ENCODE results near the gene ACADVL. TPM values are rescaled to one million over a fixed set of nuclear protein-coding genes. Genes with fewer than 3 reads are reported as not detected.

The ACADVL gene
- total RNA-seq: 209 and 256 TPM in 2 replicates

GRCh38 chr17:7219812-7220592 is at the start of gene ACADVL, which contains the start of gene DLG4:
TSS of gene ACADVL (plus strand) at chr17:7219938. CDS start at chr17:7219985, 47 bp downstream.
TSS of gene DLG4 (minus strand) at chr17:7219836.

GRCh38 chr17:7179317-7180254 is 40.2 kb upstream of the ACADVL start, which contains the start of gene ASGR1:
TSS of gene ASGR1 (minus strand) at chr17:7179370. CDS start at chr17:7178563, 807 bp downstream.

GRCh38 chr17:7234083-7234951 is 14.6 kb downstream of the ACADVL start, which contains the start of gene DVL2:
TSS of gene DVL2 (minus strand) at chr17:7234517. CDS start at chr17:7234262, 255 bp downstream.

GRCh38 chr17:7239091-7240027 is 19.6 kb downstream of the ACADVL start, which contains the start of gene PHF23:
TSS of gene PHF23 (minus strand) at chr17:7239457. CDS start at chr17:7239279, 178 bp downstream.

GRCh38 chr17:7241783-7242716 is 22.3 kb downstream of the ACADVL start, which contains the start of gene GABARAP:
TSS of gene GABARAP (minus strand) at chr17:7242449. CDS start at chr17:7242330, 119 bp downstream.

GRCh38 chr17:7251661-7252175 is 32.0 kb downstream of the ACADVL start, which contains the start of gene CTDNEP1:
TSS of gene CTDNEP1 (minus strand) at chr17:7251734. CDS start at chr17:7251296, 438 bp downstream.

GRCh38 chr17:7252176-7253043 is 32.7 kb downstream of the ACADVL start, which contains the start of gene ELP5:
TSS of gene ELP5 (plus strand) at chr17:7252215. CDS start at chr17:7252551, 336 bp downstream.

GRCh38 chr17:7262192-7262934 is 42.6 kb downstream of the ACADVL start, which contains the start of gene CLDN7:
TSS of gene CLDN7 (minus strand) at chr17:7262478. CDS start at chr17:7262043, 435 bp downstream.

Other genes starting within 250 kb of the ACADVL start
- gene ALOX12, start 223.9 kb upstream of the ACADVL start, total RNA-seq: not detected in 2 replicates
- gene RNASEK, start 207.3 kb upstream of the ACADVL start, total RNA-seq: 32.4 and 46.7 TPM in 2 replicates
- under 0.01 TPM in 1 of 2 replicates, not detected in the other for gene BCL6B, start 196.9 kb upstream of the ACADVL start, total RNA-seq
- gene SLC16A13, start 183.9 kb upstream of the ACADVL start, total RNA-seq: 0.59 and 1.2 TPM in 2 replicates
- 0.30 TPM in 1 of 2 replicates, not detected in the other for gene SLC16A11, start 175.8 kb upstream of the ACADVL start, total RNA-seq
- gene CLEC10A, start 139.7 kb upstream of the ACADVL start, total RNA-seq: not detected in 2 replicates
- gene ASGR2, start 105.1 kb upstream of the ACADVL start, total RNA-seq: not detected in 2 replicates
- gene ASGR1, start 40.6 kb upstream of the ACADVL start, total RNA-seq: 1.1 and 1.2 TPM in 2 replicates
- gene DLG4, start 102 bp upstream of the ACADVL start, total RNA-seq: 28.8 and 39.5 TPM in 2 replicates
- 60.4 and 61.2 TPM in 2 replicates for gene DVL2, start 14.6 kb downstream of the ACADVL start, total RNA-seq
- 33.0 and 41.3 TPM in 2 replicates for gene PHF23, start 19.5 kb downstream of the ACADVL start, total RNA-seq
- gene GABARAP, start 22.5 kb downstream of the ACADVL start, total RNA-seq: 153 and 179 TPM in 2 replicates
- gene CTDNEP1, start 31.8 kb downstream of the ACADVL start, total RNA-seq: 32.1 and 51.9 TPM in 2 replicates
- 23.2 and 30.9 TPM in 2 replicates for gene ELP5, start 32.3 kb downstream of the ACADVL start, total RNA-seq
- 0.60 TPM in 1 of 2 replicates, not detected in the other for gene CLDN7, start 42.5 kb downstream of the ACADVL start, total RNA-seq
- not detected in 2 replicates for gene SLC2A4, start 61.8 kb downstream of the ACADVL start, total RNA-seq
- gene YBX2, start 74.7 kb downstream of the ACADVL start, total RNA-seq: not detected in 2 replicates
- gene EIF5A, start 87.7 kb downstream of the ACADVL start, total RNA-seq: 513 and 520 TPM in 2 replicates
- 24.6 and 29.5 TPM in 2 replicates for gene GPS2, start 95.4 kb downstream of the ACADVL start, total RNA-seq
- 20.8 and 24.0 TPM in 2 replicates for gene NEURL4, start 109.4 kb downstream of the ACADVL start, total RNA-seq
- 0.09 and 4.8 TPM in 2 replicates for gene ACAP1, start 116.6 kb downstream of the ACADVL start, total RNA-seq
- gene KCTD11, start 132.2 kb downstream of the ACADVL start, total RNA-seq: 14.6 and 15.1 TPM in 2 replicates
- not detected in 2 replicates for gene TMEM95, start 135.2 kb downstream of the ACADVL start, total RNA-seq
- 0.09 and 1.2 TPM in 2 replicates for gene TNK1, start 161.2 kb downstream of the ACADVL start, total RNA-seq
- gene PLSCR3, start 174.6 kb downstream of the ACADVL start, total RNA-seq: 22.3 and 65.3 TPM in 2 replicates
- gene TMEM256, start 184.2 kb downstream of the ACADVL start, total RNA-seq: 34.6 and 80.8 TPM in 2 replicates
- 15.1 and 24.1 TPM in 2 replicates for gene NLGN2, start 187.9 kb downstream of the ACADVL start, total RNA-seq
- not detected in 2 replicates for gene SPEM1, start 200.4 kb downstream of the ACADVL start, total RNA-seq
- gene SPEM2, start 205.7 kb downstream of the ACADVL start, total RNA-seq: not detected in 2 replicates
- not detected in 2 replicates for gene SPEM3, start 208.9 kb downstream of the ACADVL start, total RNA-seq
- 1.8 and 3.6 TPM in 2 replicates for gene TMEM102, start 215.5 kb downstream of the ACADVL start, total RNA-seq
- 5.3 and 7.2 TPM in 2 replicates for gene FGF11, start 219.6 kb downstream of the ACADVL start, total RNA-seq
- gene CHRNB1, start 225.1 kb downstream of the ACADVL start, total RNA-seq: 3.4 and 6.2 TPM in 2 replicates